CD4-positive, alpha-beta T cell treated with Interleukin-15 for 4 hours (primary cell): Measurements from ENCODE around the gene UBE2I.
"Not testable (repeated sequence)": the region's sequence is repeated elsewhere in the genome, so short reads cannot be mapped to it uniquely, and the experiment has no call there.

Experiments used
- DNase-seq: peaks from one replicate; pipeline ENCODE4 v3.0.0-alpha.2; 2020; ENCODE audit warnings: low spot score

The UBE2I gene

DNA sequence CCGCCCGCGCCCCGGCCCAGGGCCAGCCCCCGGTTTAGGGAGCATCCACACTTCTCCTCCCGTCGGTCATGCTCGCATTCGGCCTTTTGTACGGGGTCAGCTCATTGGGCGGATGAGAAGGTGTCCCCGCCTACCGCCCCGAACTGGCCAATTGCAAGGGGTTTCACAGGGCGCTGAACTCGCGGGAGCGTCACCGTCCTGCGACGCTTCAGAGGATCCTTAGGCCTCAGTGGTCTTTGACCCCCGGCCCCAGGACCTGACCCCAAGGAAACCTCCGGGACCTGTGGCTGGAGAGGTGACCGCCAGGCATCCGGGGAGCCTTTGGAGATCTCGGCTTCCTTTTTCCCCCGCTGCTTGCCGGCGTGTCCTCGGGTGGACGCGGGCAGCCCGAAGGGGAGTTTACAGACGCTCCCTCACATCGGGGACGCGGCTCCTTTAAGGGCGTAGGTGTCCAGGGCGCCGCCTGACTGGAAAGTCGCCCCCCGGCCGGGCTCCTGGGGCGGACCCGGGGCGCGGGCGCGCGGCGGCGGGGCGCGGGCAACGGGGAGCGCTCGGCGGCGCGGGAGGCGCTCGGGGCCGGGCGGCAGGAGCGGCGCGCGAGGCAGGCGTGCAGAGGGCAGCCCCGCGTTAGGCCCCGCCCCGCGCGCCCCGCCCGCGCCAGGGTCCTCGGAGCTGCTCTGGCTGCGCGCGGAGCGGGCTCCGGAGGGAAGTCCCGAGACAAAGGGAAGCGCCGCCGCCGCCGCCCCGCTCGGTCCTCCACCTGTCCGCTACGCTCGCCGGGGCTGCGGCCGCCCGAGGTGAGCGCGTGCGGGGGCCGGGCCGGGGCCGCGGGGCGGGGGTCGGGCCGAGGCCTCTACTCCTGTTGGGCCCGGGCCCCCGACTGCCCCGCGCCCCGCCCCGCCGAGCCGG lies at the start of gene UBE2I:
TSS of gene UBE2I (plus strand) at position 660 of the 909 bp plus-strand sequence. CDS start 4,395 bp downstream, outside the sequence.
- peak; percentile 99 for DNase-seq

DNA sequence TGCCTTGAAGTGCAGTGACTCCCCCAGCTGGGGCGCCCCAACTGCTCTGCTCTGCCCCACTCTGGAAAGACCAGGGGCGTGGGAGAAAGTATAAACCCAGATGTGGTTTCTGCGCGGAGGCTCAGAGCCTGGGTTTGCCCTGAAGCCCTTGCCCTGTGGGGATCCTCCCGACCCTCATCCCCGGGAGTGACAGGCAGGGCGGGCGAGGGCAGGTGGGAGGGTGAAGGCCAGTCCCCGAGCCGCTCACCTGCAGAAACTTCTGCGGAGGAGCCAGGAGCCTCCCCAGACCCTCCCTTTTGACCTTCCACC lies 49.7 kb upstream of the UBE2I start:
- no peak for DNase-seq

DNA sequence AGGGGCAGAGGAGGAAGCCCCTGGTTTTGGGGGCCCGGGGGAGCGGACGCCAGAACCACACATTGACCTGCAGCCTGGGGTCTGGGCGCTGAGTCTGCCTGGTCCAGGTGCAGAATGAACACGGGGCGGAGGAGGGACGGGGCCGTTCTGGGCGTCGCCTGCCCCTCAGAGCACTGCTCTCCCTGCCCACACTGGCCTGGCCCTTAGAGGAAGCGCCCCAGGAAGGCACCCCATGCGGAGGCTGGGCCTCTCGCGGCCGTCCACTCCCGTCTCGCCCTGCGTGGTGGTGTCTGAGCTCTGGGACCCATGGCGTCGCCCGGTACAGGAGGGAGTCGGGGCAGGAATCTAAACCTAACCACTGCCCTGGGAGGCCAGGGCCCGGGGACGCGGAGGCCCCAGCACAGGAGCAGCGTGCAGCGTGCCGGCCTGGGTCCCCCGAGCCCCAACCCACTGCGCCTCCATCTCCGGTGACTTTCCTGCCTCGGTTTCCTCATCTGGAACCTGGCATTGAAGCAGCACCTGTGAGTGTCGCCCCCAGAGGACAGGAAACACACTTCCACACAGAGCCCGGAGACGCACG lies 49.2 kb upstream of the UBE2I start:
- no peak for DNase-seq

GRCh38 chr16:1261131-1261892 lies 48.1 kb upstream of the UBE2I start:
- DNase-seq, result no peak

DNA sequence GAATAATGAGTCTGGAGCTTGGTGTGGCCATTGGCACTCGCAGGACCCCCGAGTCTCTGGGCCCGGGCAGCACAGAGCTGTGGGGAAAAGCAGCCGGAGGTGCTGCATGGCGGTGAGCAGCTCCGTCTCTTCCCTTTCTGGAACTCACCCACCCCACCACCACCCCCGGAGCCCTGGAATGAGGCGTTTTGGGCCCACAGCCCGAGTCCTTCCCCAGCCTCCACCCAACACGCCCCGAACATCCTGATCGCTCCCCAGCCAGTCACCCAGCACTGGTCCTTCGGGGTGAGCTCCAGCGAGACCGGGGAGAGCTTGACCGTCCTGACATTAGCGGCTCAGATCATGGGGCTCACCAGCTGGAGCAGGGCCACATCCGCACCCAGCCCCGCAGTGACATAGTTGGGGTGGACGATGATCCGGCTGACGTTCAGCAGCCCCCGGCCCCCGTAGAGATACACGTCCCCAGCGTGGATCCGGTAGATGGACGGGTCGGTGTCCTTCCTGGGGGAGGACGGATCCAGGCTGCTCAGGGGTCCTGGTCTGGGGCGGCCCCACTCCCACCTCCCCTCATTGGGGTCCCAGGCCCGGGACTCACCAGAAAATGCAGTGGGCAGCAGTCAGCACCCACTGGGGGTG lies 47.1 kb upstream of the UBE2I start:
- DNase-seq, result no peak

DNA sequence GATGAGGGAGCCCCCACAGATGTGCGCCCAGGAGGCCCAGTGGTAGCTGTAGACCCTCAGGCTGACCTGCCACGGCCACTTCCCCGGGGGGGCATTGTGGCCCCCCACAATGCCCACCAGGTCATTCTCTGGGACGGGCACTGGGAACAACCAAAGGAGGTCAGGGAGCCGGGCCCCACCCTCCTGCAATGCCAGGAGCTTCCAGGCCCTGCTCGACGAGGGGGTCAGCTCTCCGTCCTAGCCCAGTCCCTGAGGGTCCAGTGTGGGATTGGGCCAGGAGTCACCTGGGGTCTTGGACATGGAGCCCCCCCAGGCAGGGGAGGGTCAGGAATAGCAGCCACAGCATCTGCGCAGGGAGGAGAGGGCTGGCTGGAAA lies 46.6 kb upstream of the UBE2I start:
- DNase-seq, result no peak

DNA sequence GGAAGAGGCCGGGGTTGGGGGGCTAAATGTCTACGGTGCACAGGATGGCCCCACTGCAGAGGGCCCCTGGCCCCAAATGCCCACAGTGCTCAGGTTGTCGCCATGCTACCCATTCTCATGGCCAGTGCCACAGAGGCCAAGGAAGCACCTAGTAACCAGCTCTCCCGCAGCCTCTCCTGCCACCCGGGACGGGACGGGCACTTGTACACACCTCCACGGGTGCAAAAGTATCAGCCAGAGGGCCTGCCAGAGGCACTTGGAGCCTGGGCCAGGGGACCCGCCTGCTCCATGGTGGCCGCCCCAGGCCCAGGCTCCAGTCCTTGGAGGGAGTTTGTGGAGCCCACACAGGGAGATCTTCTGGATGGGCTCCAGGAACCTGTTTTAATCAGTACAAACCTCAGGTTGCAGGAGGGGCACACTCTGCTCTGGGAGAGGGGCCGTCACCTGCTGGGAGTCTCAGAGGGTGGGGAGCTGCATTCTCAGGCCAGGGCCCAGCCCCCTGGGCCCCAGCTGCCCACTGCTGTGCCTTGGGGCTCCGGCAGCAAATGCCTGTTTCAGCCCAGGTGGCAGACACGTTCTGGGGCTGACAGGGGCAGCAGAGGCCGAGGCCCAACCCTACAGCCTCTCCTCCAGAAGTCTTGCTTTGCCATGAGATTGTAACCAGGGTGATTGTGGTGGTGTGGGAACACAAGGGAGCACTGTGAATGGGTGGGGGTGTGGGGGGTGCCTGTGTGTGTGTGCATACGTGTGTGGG lies 45.7 kb upstream of the UBE2I start:
- DNase-seq, result no peak

GRCh38 chr16:1264345-1265089 lies 44.9 kb upstream of the UBE2I start:
- DNase-seq, result no peak

DNA sequence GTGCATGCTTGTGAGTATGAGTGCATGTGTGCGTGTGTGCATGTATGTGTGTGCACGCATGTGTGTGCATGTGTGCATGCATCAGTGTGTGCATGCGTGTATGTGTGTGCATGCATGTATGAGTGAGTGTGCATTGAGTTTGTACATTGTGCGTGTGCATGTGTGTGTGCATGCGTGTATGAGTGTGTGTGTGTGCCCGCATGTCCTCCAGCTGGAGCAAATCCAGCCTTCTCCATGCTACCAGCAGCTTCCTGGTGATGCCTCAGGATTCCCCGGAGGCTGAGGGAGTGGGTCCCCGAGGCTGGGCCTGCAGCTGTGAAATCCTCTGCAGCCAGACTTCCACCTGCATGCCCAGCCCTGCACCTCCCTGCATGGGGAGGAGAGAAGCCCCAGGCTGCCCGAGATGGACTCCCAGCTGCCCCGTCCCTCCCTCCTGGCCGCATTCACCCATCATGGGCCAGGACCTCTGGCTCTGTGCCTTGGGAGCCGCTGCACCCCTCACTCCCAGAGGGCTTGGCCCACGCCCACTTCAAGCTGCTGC lies 44.3 kb upstream of the UBE2I start:
- DNase-seq, result no peak

DNA sequence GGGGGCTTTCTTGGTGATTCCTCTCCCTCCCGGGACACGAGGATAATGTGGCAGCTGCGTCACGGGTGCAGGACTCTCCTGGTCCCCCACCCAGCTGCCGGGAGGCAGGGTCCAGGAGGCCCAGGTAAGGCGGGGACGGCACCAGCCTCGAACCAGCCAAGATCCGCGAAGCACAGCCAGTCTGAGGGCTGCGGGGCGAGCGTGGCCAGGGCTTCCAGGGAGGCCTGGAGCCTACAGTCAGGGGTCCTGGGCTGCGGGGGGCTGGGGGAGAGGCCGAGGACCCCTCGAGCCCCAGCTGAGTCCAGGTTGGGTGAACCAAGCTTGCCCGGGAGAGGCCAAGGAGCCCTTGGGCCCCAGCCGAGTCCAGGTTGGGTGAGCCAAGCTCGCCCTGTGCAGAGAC lies 43.6 kb upstream of the UBE2I start:
- DNase-seq, result no peak

- DNase-seq, result not testable (repeated sequence)
Observed at GRCh38 chr16:1269418-1269817, 40.0 kb upstream of the UBE2I start.

DNA sequence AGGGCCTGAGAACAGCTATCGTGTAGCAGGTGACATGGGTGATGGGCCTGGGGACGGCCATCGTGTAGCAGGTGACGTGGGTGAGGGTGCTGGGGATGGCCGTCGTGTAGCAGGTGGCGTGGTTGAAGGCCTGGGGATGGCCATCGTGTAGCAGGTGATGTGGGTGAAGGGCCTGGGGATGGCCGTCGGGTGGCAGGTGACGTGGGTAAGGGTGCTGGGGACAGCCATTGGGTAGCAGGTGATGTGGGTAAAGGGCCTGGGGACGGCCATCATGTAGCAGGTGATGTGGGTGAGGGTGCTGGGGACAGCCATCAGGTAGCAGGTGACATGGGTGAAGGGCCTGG lies 38.1 kb upstream of the UBE2I start:
- DNase-seq, result no peak

DNA sequence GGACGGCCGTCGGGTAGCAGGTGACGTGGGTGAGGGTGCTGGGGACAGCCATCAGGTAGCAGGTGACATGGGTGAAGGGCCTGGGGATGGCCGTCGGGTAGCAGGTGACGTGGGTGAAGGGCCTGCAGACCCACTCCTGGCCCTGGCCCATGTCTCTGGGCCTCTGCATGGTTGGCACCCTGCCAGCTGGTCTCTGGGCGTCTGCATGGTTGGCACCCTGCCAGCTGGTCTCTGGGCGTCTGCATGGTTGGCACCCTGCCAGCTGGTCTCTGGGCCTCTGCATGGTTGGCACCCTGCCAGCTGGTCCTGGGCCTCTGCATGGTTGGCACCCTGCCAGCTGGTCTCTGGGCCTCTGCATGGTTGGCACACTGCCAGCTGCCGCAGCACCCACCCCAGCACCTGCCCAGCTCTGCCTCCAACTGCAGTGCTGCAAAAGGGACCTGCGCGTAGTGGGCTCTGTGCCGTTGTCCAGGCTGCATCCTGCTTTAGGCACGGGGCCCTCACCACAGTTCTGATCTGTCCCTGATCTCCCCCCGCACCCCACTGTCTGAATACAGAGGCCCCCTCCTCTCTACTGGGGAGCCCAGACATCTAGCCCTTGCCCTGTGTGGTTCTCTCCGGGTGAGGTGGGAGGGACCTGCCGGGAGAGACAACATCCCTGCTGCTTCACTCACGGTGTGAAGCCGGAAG lies 37.6 kb upstream of the UBE2I start:
- not testable (repeated sequence) for DNase-seq

- no peak for DNase-seq
Observed at GRCh38 chr16:1272453-1273198, 36.8 kb upstream of the UBE2I start.

DNA sequence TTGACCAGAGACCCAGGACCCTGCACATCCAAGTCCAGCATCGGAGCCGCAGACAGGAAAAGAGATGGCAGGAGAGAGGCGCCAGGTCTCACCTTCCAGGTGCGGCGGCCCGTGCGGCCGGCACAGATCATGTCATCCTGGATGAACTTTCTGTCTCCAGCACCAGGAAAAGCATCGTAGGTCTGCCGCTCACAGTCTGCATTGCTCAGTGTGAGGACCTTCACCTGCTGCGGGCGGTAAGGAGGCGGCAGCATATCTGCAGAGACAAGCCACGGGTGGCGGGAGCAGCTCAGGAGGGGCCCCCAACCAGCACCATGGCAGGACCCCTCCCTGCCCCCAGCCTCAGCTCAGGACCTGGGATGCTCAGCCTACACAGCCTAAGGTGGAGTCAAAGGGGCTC lies 35.6 kb upstream of the UBE2I start:
- DNase-seq, result no peak

GRCh38 chr16:1274767-1275166 lies 34.7 kb upstream of the UBE2I start:
- no peak for DNase-seq

GRCh38 chr16:1275791-1276579 lies 33.5 kb upstream of the UBE2I start:
- no peak for DNase-seq

- DNase-seq, result no peak
Observed at GRCh38 chr16:1276580-1276878, 32.9 kb upstream of the UBE2I start.

DNA sequence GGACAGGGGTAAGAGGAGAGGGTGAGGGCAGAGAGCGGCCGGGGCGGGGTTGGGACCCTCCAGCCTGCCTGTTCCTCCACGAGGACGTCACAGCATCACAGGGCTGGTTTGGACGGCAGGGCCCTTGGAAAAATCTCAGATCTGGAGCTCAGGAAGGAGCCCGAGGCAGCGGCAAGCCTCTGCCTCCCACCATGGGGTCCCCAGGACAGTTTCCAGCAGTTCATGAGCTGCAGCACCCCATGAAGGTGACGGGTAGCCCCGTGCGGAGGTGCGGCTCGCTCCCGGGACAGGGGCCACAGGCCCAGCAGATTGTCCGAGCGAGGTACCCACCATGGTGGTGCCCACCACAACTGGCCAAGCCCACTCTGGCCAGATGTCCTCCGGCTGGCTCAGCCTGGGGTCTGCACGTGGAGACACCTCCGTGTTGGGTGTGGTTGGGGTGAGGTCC lies 32.3 kb upstream of the UBE2I start:
- no peak for DNase-seq
